ENCODE data around the gene MAGEB2.

Gene MAGEB2

GRCh38 chrX:30248854-30249253, 33.5 kb downstream of the MAGEB2 start:
- H3K4me3 Mint-ChIP-seq: no peak overlapping the region
- DNase-seq (ENCODE audit: low spot score in 2 of 2) (no peak), ATAC-seq (no peak)
- no peaks in the 10 kb centered on the region for H3K9me3 Mint-ChIP-seq
- H3K4me1 Mint-ChIP-seq: no peaks in the 10 kb centered on the region
- H3K36me3 Mint-ChIP-seq: no peaks in the 10 kb centered on the region
- H3K27ac Mint-ChIP-seq: no peak overlapping the region

GRCh38 chrX:30253257-30253656, 37.9 kb downstream of the MAGEB2 start:
- no peak overlapping the region for H3K4me3 Mint-ChIP-seq
- no peaks in the 10 kb centered on the region for H3K9me3 Mint-ChIP-seq
- no peak overlapping the region for H3K27ac Mint-ChIP-seq
- no peak for ATAC-seq
- no peak for DNase-seq (ENCODE audit: low spot score in 2 of 2)
- no peaks in the 10 kb centered on the region for H3K36me3 Mint-ChIP-seq
- no peaks in the 10 kb centered on the region for H3K4me1 Mint-ChIP-seq

- Mint-ChIP-seq H3K36me3 (no peaks in the 10 kb centered on the region), H3K9me3 (no peaks in the 10 kb centered on the region), H3K4me1 (no peaks in the 10 kb centered on the region), H3K27ac (no peak overlapping the region), H3K4me3 (no peak overlapping the region)
- ATAC-seq: no peak
- DNase-seq (ENCODE audit: low spot score in 2 of 2): no peak
These were observed 44.6 kb downstream of the MAGEB2 start for GRCh38 chrX:30259927-30260326.

- H3K9me3 Mint-ChIP-seq: no peaks in the 10 kb centered on the region
- no peaks in the 10 kb centered on the region for H3K4me1 Mint-ChIP-seq
- DNase-seq (ENCODE audit: low spot score in 2 of 2) (no peak), ATAC-seq (no peak)
- H3K36me3 Mint-ChIP-seq: no peaks in the 10 kb centered on the region
- no peak overlapping the region for H3K27ac Mint-ChIP-seq
- H3K4me3 Mint-ChIP-seq: no peak overlapping the region
These were observed 45.6 kb downstream of the MAGEB2 start for GRCh38 chrX:30261012-30261411.

GRCh38 chrX:30262763-30263162, 47.4 kb downstream of the MAGEB2 start:
- Mint-ChIP-seq H3K9me3 (no peaks in the 10 kb centered on the region), H3K4me1 (no peaks in the 10 kb centered on the region), H3K4me3 (no peak overlapping the region), H3K36me3 (no peaks in the 10 kb centered on the region), H3K27ac (no peak overlapping the region)
- ATAC-seq: no peak
- no peak for DNase-seq (ENCODE audit: low spot score in 2 of 2)
